ENCODE results near the gene SH2D5.
"Not testable (repeated sequence)": the region's sequence is repeated elsewhere in the genome, so short reads cannot be mapped to it uniquely, and the experiment has no call there.

Gene SH2D5

DNA sequence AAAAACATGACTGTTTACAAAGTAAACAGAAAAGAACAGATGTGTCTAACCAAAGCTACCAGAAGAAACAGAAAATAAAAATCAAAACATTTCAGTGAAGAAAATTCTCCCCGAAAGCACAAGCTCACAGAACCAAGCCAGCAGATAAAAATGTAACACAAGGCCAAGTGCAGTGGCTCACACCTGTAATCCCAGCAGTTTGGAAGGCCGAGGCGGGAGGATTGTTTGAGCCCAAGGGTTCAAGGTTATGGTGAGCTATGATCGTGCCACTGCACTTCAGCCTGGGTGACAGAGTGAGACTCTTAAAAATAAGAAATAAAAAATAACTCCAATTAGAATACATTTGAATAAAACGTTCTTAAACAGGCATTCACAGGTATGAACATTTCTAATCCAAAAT is 52.2 kb downstream of the SH2D5 start:
- Histone ChIP-seq H3K79me2 (ENCODE audit: low read length) (no peaks in the 10 kb centered on the region), H3K9ac (ENCODE audit: low read length) (no peak overlapping the region), H3K4me1 (ENCODE audit: low read length) (peaks cover 10% of the 10 kb centered on the region), H3K36me3 (replicated peaks; ENCODE audit: insufficient read depth, low read length) (no peaks in the 10 kb centered on the region), H4K20me1 (ENCODE audit: insufficient read depth, low read length) (peaks cover 3% of the 10 kb centered on the region), H3F3A (ENCODE audit: insufficient read depth, low read length) (peaks cover 6% of the 10 kb centered on the region), H3K27me3 (replicated peaks; ENCODE audit: insufficient read depth, low read length) (peaks cover 87% of the 10 kb centered on the region), H3K9me2 (replicated peaks; ENCODE audit: insufficient read depth, low read length) (no peaks in the 10 kb centered on the region), H3K27ac (ENCODE audit: low read length) (no peak overlapping the region), H3K9me3 (replicated peaks; ENCODE audit: insufficient read depth, low read length) (no peaks in the 10 kb centered on the region), H2AFZ (ENCODE audit: low read length) (no peak overlapping the region), H3K4me3 (ENCODE audit: low read length) (no peak overlapping the region), H3K4me2 (ENCODE audit: low read depth, low read length) (no peak overlapping the region)
- DNase-seq, result no peak
- TF ChIP-seq EZH2phosphoT487 (IDR thresholded peaks at IDR 0.05; ENCODE audit: low read length), result no peak

DNA sequence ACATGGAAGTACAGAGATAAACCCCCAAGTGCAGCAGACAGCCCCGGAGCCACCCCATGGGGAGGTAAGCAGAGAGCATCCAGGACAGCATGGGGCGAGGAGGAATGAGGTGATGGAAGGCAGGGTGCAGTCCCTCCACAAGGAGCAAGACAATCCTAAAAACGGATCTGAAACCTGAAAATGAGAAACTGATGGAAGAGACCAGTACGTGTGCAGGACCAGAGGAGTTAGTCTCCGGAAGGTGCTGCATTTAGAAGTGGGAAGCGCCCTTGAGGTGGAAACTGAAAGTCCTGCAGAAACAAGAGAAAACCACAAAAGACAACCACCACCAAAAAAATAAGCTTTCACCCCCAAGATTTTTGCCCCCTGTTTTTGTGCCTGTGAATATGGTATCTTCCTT is 53.9 kb downstream of the SH2D5 start:
- Histone ChIP-seq H3K4me2 (ENCODE audit: low read depth, low read length) (peak overlapping the region; percentile 60; the same call in 1 of the 2 replicates), H3K9me3 (replicated peaks; ENCODE audit: insufficient read depth, low read length) (no peaks in the 10 kb centered on the region), H3F3A (ENCODE audit: insufficient read depth, low read length) (peaks cover 6% of the 10 kb centered on the region), H3K4me1 (ENCODE audit: low read length) (peaks cover 10% of the 10 kb centered on the region), H3K9ac (ENCODE audit: low read length) (no peak overlapping the region), H2AFZ (ENCODE audit: low read length) (no peak overlapping the region), H4K20me1 (ENCODE audit: insufficient read depth, low read length) (peaks cover 3% of the 10 kb centered on the region), H3K27me3 (replicated peaks; ENCODE audit: insufficient read depth, low read length) (peaks cover 84% of the 10 kb centered on the region), H3K9me2 (replicated peaks; ENCODE audit: insufficient read depth, low read length) (no peaks in the 10 kb centered on the region), H3K4me3 (ENCODE audit: low read length) (no peak overlapping the region), H3K27ac (ENCODE audit: low read length) (no peak overlapping the region), H3K79me2 (ENCODE audit: low read length) (no peaks in the 10 kb centered on the region), H3K36me3 (replicated peaks; ENCODE audit: insufficient read depth, low read length) (no peaks in the 10 kb centered on the region)
- TF ChIP-seq EZH2phosphoT487 (IDR thresholded peaks at IDR 0.05; ENCODE audit: low read length) (no peak), EZH2 (optimal IDR thresholded peaks at IDR 0.05; ENCODE audit: low read depth, low read length) (no peak)
- TF ChIP-seq, protein P1, sequence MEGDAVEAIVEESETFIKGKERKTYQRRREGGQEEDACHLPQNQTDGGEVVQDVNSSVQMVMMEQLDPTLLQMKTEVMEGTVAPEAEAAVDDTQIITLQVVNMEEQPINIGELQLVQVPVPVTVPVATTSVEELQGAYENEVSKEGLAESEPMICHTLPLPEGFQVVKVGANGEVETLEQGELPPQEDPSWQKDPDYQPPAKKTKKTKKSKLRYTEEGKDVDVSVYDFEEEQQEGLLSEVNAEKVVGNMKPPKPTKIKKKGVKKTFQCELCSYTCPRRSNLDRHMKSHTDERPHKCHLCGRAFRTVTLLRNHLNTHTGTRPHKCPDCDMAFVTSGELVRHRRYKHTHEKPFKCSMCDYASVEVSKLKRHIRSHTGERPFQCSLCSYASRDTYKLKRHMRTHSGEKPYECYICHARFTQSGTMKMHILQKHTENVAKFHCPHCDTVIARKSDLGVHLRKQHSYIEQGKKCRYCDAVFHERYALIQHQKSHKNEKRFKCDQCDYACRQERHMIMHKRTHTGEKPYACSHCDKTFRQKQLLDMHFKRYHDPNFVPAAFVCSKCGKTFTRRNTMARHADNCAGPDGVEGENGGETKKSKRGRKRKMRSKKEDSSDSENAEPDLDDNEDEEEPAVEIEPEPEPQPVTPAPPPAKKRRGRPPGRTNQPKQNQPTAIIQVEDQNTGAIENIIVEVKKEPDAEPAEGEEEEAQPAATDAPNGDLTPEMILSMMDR (IDR thresholded peaks at IDR 0.05; ENCODE audit: low read length), result no peak
- DNase-seq, result peak; percentile 85

DNA sequence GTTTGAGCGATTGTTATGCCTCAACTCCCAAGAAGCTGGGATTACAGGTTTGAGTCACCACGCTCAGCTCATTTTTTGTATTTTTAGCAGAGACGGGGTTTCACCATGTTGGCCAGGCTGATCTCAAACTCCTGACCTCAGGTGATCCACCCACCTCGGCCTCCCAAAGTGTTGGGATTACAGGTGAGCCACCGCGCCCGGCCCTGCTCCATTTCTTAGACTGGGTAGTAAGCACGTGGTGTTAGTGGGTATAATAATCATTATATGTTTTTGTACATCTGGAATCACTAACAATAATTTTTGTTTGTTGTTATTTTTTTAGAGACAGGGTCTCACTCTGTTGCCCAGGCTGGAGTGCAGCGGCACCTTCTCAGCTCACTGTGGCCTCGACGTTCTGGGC is 58.9 kb downstream of the SH2D5 start:
- not testable (repeated sequence) for H4K20me1 ChIP-seq (ENCODE audit: insufficient read depth, low read length); H3K9me2 ChIP-seq (replicated peaks; ENCODE audit: insufficient read depth, low read length); H3K4me2 ChIP-seq (ENCODE audit: low read depth, low read length); H3F3A ChIP-seq (ENCODE audit: insufficient read depth, low read length); H3K9me3 ChIP-seq (replicated peaks; ENCODE audit: insufficient read depth, low read length); H3K79me2 ChIP-seq (ENCODE audit: low read length); DNase-seq; H3K36me3 ChIP-seq (replicated peaks; ENCODE audit: insufficient read depth, low read length); H3K4me3 ChIP-seq (ENCODE audit: low read length); H3K9ac ChIP-seq (ENCODE audit: low read length); H2AFZ ChIP-seq (ENCODE audit: low read length); H3K4me1 ChIP-seq (ENCODE audit: low read length); H3K27ac ChIP-seq (ENCODE audit: low read length)
- peaks cover 81% of the 10 kb centered on the region for H3K27me3 ChIP-seq (replicated peaks; ENCODE audit: insufficient read depth, low read length)

DNA sequence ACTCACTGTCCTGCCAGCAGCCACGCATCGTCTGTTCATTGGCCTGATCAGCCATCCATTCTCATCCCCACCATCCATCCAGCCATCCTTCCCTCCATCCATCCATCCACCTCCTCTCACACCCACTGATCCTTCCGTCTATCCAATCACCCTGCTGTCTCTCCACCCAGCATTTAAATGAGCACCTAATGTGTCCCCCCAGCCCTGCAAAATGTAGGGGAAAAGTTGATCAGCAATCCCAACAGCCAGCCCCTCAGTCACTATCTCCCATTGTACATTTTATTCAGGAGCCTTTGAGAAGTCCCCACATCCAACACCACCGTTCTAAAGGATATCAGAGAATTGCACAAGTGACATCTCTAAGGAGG is 60.3 kb downstream of the SH2D5 start:
- no peak overlapping the region for H3K27ac ChIP-seq (ENCODE audit: low read length)
- no peak overlapping the region for H3K4me3 ChIP-seq (ENCODE audit: low read length)
- no peak overlapping the region for H3K9ac ChIP-seq (ENCODE audit: low read length)
- H3F3A ChIP-seq (ENCODE audit: insufficient read depth, low read length), result no peaks in the 10 kb centered on the region
- no peaks in the 10 kb centered on the region for H4K20me1 ChIP-seq (ENCODE audit: insufficient read depth, low read length)
- no peaks in the 10 kb centered on the region for H3K79me2 ChIP-seq (ENCODE audit: low read length)
- H3K9me3 ChIP-seq (replicated peaks; ENCODE audit: insufficient read depth, low read length), result no peaks in the 10 kb centered on the region
- H3K9me2 ChIP-seq (replicated peaks; ENCODE audit: insufficient read depth, low read length), result no peaks in the 10 kb centered on the region
- DNase-seq, result no peak
- no peaks in the 10 kb centered on the region for H3K4me1 ChIP-seq (ENCODE audit: low read length)
- H3K36me3 ChIP-seq (replicated peaks; ENCODE audit: insufficient read depth, low read length), result no peaks in the 10 kb centered on the region
- TF ChIP-seq EZH2phosphoT487 (IDR thresholded peaks at IDR 0.05; ENCODE audit: low read length) (no peak), EZH2 (optimal IDR thresholded peaks at IDR 0.05; ENCODE audit: low read depth, low read length) (no peak)
- TF ChIP-seq, protein P1 (IDR thresholded peaks at IDR 0.05; ENCODE audit: low read length), result no peak
- H3K4me2 ChIP-seq (ENCODE audit: low read depth, low read length), result no peak overlapping the region
- peaks cover 77% of the 10 kb centered on the region for H3K27me3 ChIP-seq (replicated peaks; ENCODE audit: insufficient read depth, low read length)
- no peak overlapping the region for H2AFZ ChIP-seq (ENCODE audit: low read length)

Data from MM.1S (cell line).